ENCODE data around the gene ANKRD28.

The ANKRD28 gene

DNA sequence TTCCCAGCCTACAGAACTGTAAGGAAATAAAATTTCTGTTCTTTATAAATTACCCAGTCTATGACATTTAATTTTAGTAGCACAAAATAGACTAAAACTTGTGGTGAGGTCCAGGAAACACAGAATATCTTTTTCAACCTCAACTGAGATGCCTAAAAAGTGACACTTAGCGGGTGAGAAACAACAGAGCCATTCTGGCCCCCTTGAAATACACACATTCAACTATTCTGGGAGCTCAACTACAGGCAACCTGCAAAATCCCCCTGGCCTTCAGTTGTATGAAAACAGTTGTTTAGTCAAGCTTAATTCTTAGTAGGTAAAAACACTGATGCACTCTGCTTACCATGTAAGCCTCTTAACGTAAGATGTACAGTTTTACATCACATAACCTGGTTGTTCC lies 66.8 kb downstream of the ANKRD28 start:
- H3K4me3 ChIP-seq (ENCODE audit: low read length): no peak overlapping the region
- TF ChIP-seq ZNF274 (IDR thresholded peaks at IDR 0.05; ENCODE audit: low read depth, low read length): no peak

DNA sequence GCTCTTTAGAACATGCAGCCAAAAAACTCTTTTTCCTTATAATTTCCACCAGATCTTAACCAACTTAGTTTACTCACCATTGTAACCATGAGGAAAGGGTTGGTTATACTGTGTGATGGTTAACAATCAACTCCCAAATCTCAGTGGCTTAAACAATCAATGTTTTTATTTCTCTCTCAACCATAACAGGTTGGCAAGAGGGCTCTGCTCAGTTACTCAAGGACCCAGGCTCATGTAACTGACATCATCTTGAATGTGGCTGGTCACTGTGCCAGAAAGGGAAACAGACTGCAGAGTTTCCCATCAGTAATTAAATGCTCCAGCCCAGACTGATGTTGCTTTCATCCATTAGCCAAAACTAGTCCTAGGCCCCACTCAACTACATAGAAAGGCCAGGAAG lies 69.0 kb downstream of the ANKRD28 start:
- TF ChIP-seq ZNF274 (IDR thresholded peaks at IDR 0.05; ENCODE audit: low read depth, low read length): no peak

GRCh38 chr3:15726881-15727280 lies 70.9 kb downstream of the ANKRD28 start:
- H3K4me3 ChIP-seq (ENCODE audit: low read length): no peak overlapping the region
- TF ChIP-seq ZNF274 (IDR thresholded peaks at IDR 0.05; ENCODE audit: low read depth, low read length): no peak

More for the DNA sequence above, 69.0 kb downstream of the ANKRD28 start:
- H3K4me3 ChIP-seq (ENCODE audit: low read length): no peak overlapping the region

DNA sequence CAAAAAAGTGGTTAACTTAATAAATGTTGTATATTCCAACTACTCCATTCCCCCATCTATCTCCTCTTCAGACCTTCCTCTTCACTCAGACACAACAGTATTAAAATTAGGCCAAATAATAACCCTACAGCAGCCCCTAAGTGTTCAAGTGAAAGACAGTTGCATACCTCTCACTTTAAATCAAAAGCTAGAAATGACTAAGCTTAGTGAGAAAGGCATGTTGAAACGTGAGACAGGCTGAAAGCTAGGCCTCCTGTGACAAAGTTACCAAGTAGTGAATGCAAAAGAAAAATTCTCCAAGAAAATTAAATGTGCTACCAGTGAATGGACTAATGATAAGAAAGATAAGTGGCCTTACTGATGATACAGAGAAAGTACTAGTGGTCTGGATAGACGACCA lies 71.7 kb downstream of the ANKRD28 start:
- H3K4me3 ChIP-seq (ENCODE audit: low read length): no peak overlapping the region
- TF ChIP-seq ZNF274 (IDR thresholded peaks at IDR 0.05; ENCODE audit: low read depth, low read length): no peak

DNA sequence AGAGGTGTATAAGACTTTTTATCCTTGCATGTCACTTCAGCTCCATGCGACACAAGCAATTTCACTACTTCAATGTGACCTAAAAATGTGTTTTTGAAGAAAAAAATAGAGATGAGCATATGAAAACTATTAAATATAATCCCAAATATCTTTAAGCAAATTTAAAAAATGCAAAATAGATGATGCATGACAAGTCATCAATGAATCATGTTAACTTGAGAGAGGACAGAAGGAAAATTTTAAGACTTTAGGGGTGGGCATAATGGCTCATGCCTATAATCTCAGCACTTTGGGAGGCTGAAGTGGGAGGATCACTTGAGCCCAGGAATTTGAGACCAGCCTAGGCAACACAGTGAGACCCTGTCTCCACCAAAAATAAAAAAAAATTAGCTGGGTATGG lies 73.3 kb downstream of the ANKRD28 start:
- H3K4me3 ChIP-seq (ENCODE audit: low read length): no peak overlapping the region
- TF ChIP-seq ZNF274 (IDR thresholded peaks at IDR 0.05; ENCODE audit: low read depth, low read length): no peak

DNA sequence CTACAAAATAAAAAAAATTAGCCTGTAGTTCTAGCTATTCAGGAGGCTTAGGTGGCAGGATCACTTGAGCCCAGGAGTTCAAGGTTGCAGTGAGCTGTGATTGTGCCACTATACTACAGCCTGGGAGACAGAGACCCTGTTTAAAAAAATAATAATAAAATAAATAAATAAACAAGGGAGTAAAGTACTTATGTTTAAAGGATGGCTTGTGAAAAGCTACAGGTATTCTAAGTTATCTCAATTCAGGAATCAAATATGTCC lies 74.2 kb downstream of the ANKRD28 start:
- H3K4me3 ChIP-seq (ENCODE audit: low read length): no peak overlapping the region
- TF ChIP-seq ZNF274 (IDR thresholded peaks at IDR 0.05; ENCODE audit: low read depth, low read length): no peak

DNA sequence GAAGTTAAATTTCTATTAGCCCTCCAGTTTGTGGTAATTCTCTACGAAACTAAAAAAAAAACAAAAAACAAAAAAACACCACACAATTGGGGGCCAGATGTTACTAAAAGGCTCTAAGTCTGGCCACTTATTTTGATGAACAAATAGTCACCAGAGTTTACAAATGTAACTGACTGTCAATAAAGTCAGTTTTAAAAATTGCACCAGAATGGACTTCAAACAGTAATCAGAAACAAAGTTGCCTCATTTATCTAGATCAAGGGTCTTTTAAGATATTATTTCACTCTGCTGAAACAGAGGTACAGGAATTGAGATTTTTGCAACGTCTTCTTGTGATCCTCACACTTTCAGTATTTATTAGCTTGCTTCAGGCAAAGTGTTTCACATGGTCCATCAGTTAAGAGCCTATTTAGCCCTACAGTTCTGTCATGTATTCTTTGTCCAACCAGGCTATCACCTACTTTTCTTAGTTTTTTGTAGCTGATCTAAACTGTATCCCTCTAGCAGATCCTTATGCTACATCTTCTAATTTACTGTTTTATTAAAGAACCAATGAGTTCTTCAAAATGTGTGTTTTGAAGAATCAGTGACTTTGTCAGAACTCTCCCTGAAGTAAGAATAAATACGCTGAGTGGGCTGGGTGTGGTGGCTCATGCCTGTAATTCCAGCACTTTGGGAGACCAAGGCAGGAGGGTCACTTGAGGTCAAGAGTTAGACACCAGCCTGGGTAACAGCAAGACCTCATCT lies 74.7 kb downstream of the ANKRD28 start:
- TF ChIP-seq ZNF274 (IDR thresholded peaks at IDR 0.05; ENCODE audit: low read depth, low read length): no peak
- no peak overlapping the region for H3K4me3 ChIP-seq (ENCODE audit: low read length)

DNA sequence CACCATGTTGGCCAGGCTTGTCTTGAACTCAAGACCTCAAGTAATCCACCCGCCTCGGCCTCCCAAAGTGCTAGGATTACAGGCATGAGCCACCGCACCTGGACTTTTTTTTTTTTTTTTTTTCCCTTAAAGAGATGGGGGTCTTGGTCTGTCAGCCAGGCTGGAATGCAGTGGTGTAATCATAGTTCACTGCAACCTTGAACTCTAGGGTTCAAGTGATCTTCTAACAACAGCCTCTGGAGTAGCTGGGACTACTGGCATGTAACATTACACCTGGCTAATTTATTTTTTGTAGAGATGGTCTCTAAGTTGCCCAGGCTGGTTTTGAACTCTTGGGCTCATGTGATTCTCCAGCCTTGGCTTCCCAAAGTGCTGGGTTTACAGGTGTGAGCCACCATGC lies 81.6 kb downstream of the ANKRD28 start:
- no peak overlapping the region for H3K4me3 ChIP-seq (ENCODE audit: low read length)
- TF ChIP-seq ZNF274 (IDR thresholded peaks at IDR 0.05; ENCODE audit: low read depth, low read length): no peak

DNA sequence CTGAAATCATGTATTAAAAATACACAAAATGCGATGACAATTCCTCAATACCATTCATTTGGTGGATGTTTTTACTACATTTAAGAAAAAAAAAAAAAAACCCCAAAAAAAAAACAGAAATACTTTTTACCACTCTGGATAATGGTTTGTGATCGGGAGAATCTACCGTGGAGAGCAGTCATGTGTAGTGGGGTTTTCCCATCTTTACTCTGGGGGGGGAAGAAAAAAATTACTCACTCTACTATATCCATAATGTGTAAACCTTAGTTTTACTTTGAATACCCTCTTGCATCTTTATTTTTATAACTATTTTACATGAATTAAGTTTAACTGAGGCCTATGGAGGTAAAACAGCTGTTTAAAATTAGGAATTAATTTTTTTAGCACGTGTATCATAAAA lies 83.3 kb downstream of the ANKRD28 start:
- no peak for TF ChIP-seq ZNF274 (IDR thresholded peaks at IDR 0.05; ENCODE audit: low read depth, low read length)
- no peak overlapping the region for H3K4me3 ChIP-seq (ENCODE audit: low read length)

DNA sequence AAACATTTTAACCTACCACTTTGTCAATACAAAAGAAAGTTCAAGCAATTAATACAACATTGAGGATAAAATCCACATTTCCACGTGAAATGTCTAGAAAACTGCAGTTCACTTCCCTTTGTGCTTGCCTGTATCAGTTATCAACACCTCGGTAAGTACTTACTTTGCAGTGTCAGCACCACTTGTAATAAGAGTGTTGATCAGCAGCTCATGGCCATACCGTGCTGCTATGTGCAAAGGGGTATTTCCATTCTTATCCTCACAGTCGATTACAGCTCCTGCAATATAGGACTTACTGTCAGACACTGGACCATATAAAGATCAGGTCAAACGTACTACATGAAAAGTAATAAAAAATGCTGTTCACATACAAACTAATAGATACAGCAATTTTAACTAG lies 84.4 kb downstream of the ANKRD28 start:
- TF ChIP-seq ZNF274 (IDR thresholded peaks at IDR 0.05; ENCODE audit: low read depth, low read length): no peak
- no peak overlapping the region for H3K4me3 ChIP-seq (ENCODE audit: low read length)

- no peak overlapping the region for H3K4me3 ChIP-seq (ENCODE audit: low read length)
- TF ChIP-seq ZNF274 (IDR thresholded peaks at IDR 0.05; ENCODE audit: low read depth, low read length): no peak
These were observed 86.5 kb downstream of the ANKRD28 start for GRCh38 chr3:15711281-15711680.

DNA sequence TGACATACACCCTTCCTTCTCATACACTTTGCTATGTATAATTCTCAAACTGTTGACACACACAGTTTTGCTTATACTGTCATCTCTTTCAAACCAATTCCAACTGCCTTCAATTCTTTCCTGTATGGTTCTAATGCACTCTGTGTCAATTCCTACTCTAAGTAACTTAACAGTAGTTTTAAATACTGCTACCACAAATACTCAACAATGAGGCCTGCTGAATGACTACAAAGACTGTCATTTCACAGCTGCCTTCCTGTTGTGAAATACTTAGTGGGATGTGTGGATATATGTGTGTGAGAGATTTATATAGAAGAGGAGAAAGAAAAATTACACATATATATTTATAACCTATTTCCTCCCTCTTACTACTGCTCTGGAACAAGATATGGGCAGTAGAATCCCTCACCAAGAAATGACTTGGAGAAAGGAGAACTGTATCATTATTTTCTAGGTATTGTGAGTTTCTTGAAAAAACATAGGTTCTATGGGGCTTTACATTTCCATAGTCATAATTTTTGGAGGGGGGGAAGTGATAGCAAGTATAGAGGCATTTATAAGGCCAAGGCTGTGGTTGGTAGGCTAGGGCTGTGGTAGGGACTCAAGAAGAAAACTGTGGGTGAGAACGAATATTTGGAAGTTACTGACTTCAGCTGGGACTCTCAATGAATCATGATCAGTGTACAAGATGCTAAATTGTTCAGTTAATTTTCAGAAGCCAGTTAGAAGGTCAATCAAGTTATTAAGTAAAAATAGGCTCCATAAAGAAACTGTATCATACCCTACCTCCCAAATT lies 88.7 kb downstream of the ANKRD28 start:
- H3K4me3 ChIP-seq (ENCODE audit: low read length): no peak overlapping the region
- no peak for TF ChIP-seq ZNF274 (IDR thresholded peaks at IDR 0.05; ENCODE audit: low read depth, low read length)

DNA sequence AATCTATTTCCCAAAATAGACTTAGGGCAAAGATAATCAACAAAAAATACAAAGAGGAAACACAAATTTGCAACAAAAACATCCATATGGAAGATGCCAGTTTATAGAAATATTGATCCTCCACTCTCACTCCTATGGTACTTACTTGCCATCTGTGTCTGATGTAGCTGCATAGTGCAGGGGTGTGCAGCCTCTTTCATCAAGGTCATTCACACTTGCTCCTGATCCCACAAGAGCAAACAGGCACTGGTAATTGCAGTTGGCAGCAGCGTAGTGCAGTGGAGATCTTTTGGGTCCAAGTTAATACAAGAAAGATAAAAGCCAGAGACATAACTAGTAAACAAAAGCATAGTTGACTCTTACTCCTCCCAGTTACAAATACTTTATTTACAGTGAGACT lies 90.0 kb downstream of the ANKRD28 start:
- TF ChIP-seq ZNF274 (IDR thresholded peaks at IDR 0.05; ENCODE audit: low read depth, low read length): no peak
- H3K4me3 ChIP-seq (ENCODE audit: low read length): no peak overlapping the region

GRCh38 chr3:15703346-15703745 lies 94.4 kb downstream of the ANKRD28 start:
- TF ChIP-seq ZNF274 (IDR thresholded peaks at IDR 0.05; ENCODE audit: low read depth, low read length): no peak
- no peak overlapping the region for H3K4me3 ChIP-seq (ENCODE audit: low read length)

- no peak for TF ChIP-seq ZNF274 (IDR thresholded peaks at IDR 0.05; ENCODE audit: low read depth, low read length)
- no peak overlapping the region for H3K4me3 ChIP-seq (ENCODE audit: low read length)
These were observed 103.2 kb downstream of the ANKRD28 start for GRCh38 chr3:15694628-15695027.

Data from GM08714 (cell line).